HepG2 (cell line): ENCODE measurements around the gene SLC1A2. TPM values are rescaled to one million over a fixed set of nuclear protein-coding genes. Genes with fewer than 3 reads are reported as not detected.

Source experiments
- ATAC-seq: fragments of 200-7000 bp; cut with Tn5 transposase; 3 replicates; pipeline ENCODE4 v1.9.1; 2020; ENCODE audit warnings: mild to moderate bottlenecking, moderate library complexity
- BruUV-seq: library from RNA; stranded (reverse); fragments of 400-500 nt; replicated peaks from 2 replicates; lab custom pipeline; 2021; lab: Mats Ljungman, UMichigan
- CTCF ChIA-PET: fragments of 300-600 bp; formaldehyde crosslinking; extraction: SDS; loops from one replicate; lab custom pipeline; 2021; ENCODE audit warnings: low total read pairs, inconsistent platforms, low intra/inter-chr PET ratio; lab: Yijun Ruan, JAX
- POLR2A ChIA-PET: fragments of 350-600 bp; sonication (Branson Sonifier 250); formaldehyde crosslinking; loops from one replicate; lab custom pipeline; 2020; ENCODE audit warnings: antibody characterized with exemption, inconsistent platforms; lab: Yijun Ruan, JAX
- DNase-seq: peaks from one replicate; pipeline ENCODE4 v3.0.0-alpha.2; 2015; ENCODE audit warnings: low spot score
- FAIRE-seq: peaks from 3 replicates; lab custom pipeline; 2011; peaks lifted over from hg19 to GRCh38; lab: Jason Lieb, UNC
- H2AFZ ChIP-seq: one replicate; pipeline ENCODE4 v1.6.1; 2011; ENCODE audit warnings: low read length, inconsistent platforms
- H3K27ac ChIP-seq: fragments of 300-600 bp; 3 replicates; pipeline ENCODE4 v1.8.0; 2011; ENCODE audit warnings: mixed run types, mild to moderate bottlenecking, mixed read lengths, low read length, inconsistent platforms; ENCODE audit not compliant: insufficient read depth; ENCODE audit errors: extremely low read length
- H3K27me3 ChIP-seq, 2 experiments: fragments of 200-600 bp in 1 of 2; 2 replicates in 1 of 2; 3 replicates in 1 of 2; pipeline versions ENCODE4 v1.6.0 to v1.8.0; 2011; ENCODE audit warnings: low read length in 2 of 2, mild to moderate bottlenecking in 2 of 2, moderate library complexity in 2 of 2, inconsistent platforms in 1 of 2; ENCODE audit not compliant: insufficient read depth in 2 of 2, control insufficient read depth in 1 of 2
- H3K36me3 ChIP-seq, 2 experiments: fragments of 200-600 bp in 1 of 2; replicated peaks in 1 of 2; 2 replicates in 1 of 2; 3 replicates in 1 of 2; pipeline versions ENCODE4 v1.5.1 to v1.8.0; 2011; ENCODE audit warnings: low read length in 2 of 2, inconsistent platforms in 1 of 2; ENCODE audit not compliant: insufficient read depth in 2 of 2, control insufficient read depth in 1 of 2
- H3K4me1 ChIP-seq: 2 replicates; pipeline ENCODE4 v1.5.1; 2012; ENCODE audit warnings: low read length, inconsistent platforms; ENCODE audit not compliant: insufficient read depth
- H3K4me2 ChIP-seq: 2 replicates; pipeline ENCODE4 v1.6.0; 2011; ENCODE audit warnings: low read depth, low read length, inconsistent platforms
- H3K4me3 ChIP-seq, 3 experiments: fragments of 200-600 bp in 1 of 3; sonication (generic), shearing (Covaris generic) in 1 of 3; replicated peaks in 1 of 3; 2 replicates each; pipeline ENCODE4 v1.5.1; 2011 to 2016; ENCODE audit warnings: low read length in 3 of 3, inconsistent platforms in 2 of 3, low read depth in 2 of 3, mild to moderate bottlenecking in 2 of 3, control low read depth in 1 of 3, mixed read lengths in 1 of 3; ENCODE audit not compliant: insufficient read depth in 1 of 3
- H3K79me2 ChIP-seq: one replicate; pipeline ENCODE4 v1.6.1; 2011; ENCODE audit warnings: low read length, inconsistent platforms; ENCODE audit not compliant: insufficient read depth
- H3K9ac ChIP-seq: 2 replicates; pipeline ENCODE4 v1.6.0; 2011; ENCODE audit warnings: mild to moderate bottlenecking, low read depth, low read length, inconsistent platforms; ENCODE audit not compliant: insufficient read depth
- H3K9me3 ChIP-seq: 2 replicates; pipeline ENCODE4 v1.5.1; 2012; ENCODE audit warnings: mild to moderate bottlenecking, low read length
- H4K20me1 ChIP-seq: 2 replicates; pipeline ENCODE4 v1.6.0; 2011; ENCODE audit warnings: inconsistent platforms, mild to moderate bottlenecking, low read length, moderate library complexity; ENCODE audit not compliant: insufficient read depth
- CHD2 ChIP-seq: IDR thresholded peaks from 2 replicates; pipeline ENCODE4 v1.6.1; 2011; ENCODE audit warnings: low read depth, low read length, improper control_type of control experiment
- HDAC2 ChIP-seq: sonication (generic); formaldehyde crosslinking; IDR thresholded peaks from 2 replicates; pipeline ENCODE4 v1.4.0; 2020; ENCODE audit warnings: missing genetic modification reagents
- HES4 ChIP-seq: sonication (generic); formaldehyde crosslinking; IDR thresholded peaks from 2 replicates; pipeline ENCODE4 v1.9.0; 2021; ENCODE audit warnings: mild to moderate bottlenecking, missing genetic modification reagents, borderline replicate concordance
- NCOA1 ChIP-seq: sonication (generic); formaldehyde crosslinking; IDR thresholded peaks from 2 replicates; pipeline ENCODE4 v1.9.0; 2021; ENCODE audit warnings: missing genetic modification reagents
- NR2F6 ChIP-seq, 2 experiments: IDR thresholded peaks; 2 replicates each; pipeline ENCODE4 v1.6.1; 2016; ENCODE audit warnings: antibody characterized with exemption in 1 of 2, mild to moderate bottlenecking in 1 of 2
- PAXIP1 ChIP-seq: sonication (generic); formaldehyde crosslinking; conservative IDR thresholded peaks from 2 replicates; pipeline ENCODE4 v1.4.0; 2020; ENCODE audit warnings: mild to moderate bottlenecking, missing genetic modification reagents, moderate library complexity
- SKI ChIP-seq: fragments of 450-650 bp; IDR thresholded peaks from one replicate; pipeline ENCODE4 v1.6.1; 2018; ENCODE audit warnings: mild to moderate bottlenecking; ENCODE audit not compliant: partially characterized antibody
- SMAD3 ChIP-seq: sonication (generic); formaldehyde crosslinking; IDR thresholded peaks from 2 replicates; pipeline ENCODE4 v1.4.0; 2020; ENCODE audit warnings: missing genetic modification reagents
- TEAD2 ChIP-seq: sonication (generic); formaldehyde crosslinking; IDR thresholded peaks from 2 replicates; pipeline ENCODE4 v1.9.0; 2021; ENCODE audit warnings: missing genetic modification reagents
- TOPORS ChIP-seq: sonication (generic); formaldehyde crosslinking; IDR thresholded peaks from 2 replicates; pipeline ENCODE4 v1.8.0; 2023; ENCODE audit warnings: mild to moderate bottlenecking, missing genetic modification reagents
- ZBTB34 ChIP-seq: sonication (generic); formaldehyde crosslinking; IDR thresholded peaks from 2 replicates; pipeline ENCODE4 v1.8.0; 2022; ENCODE audit warnings: mild to moderate bottlenecking, missing genetic modification reagents
- ZNF10 ChIP-seq: sonication (generic); formaldehyde crosslinking; IDR thresholded peaks from 2 replicates; pipeline ENCODE4 v1.4.0; 2020; ENCODE audit warnings: mild to moderate bottlenecking, low read depth, missing genetic modification reagents, borderline replicate concordance
- ZNF234 ChIP-seq: sonication (generic); formaldehyde crosslinking; conservative IDR thresholded peaks from 2 replicates; pipeline ENCODE4 v1.5.1; 2020; ENCODE audit warnings: mild to moderate bottlenecking, missing genetic modification reagents
- ZNF597 ChIP-seq: sonication (generic); formaldehyde crosslinking; IDR thresholded peaks from 2 replicates; pipeline ENCODE4 v1.5.0; 2020; ENCODE audit warnings: missing genetic modification reagents
- WGBS: methylation state at CpG from one replicate; pipeline ENCODE4 v1.1.6; 2017; ENCODE audit warnings: low lambda C conversion rate; 5-methylcytosine and 5-hydroxymethylcytosine counted together
- in situ Hi-C: cut with HindIII; loops from 2 replicates; pipeline ENCODE4 v1.10.0; 2017; ENCODE audit warnings: low pct_unique_long_range_greater_than_20kb; ENCODE audit not compliant: extremely low pct_ligation_motif_present
- intact Hi-C: fragments of 100-400 bp; cut with micrococcal nuclease; formaldehyde crosslinking; loops from one replicate; pipeline ENCODE4 v1.10.0; 2022; ENCODE audit not compliant: unreplicated experiment
- polyA plus RNA-seq, 8 experiments: library from polyadenylated mRNA; depleted of rRNA in 3 of 8; stranded (reverse) in 7 of 8; unstranded in 1 of 8; fragments of >200 nt; fragmentation: Illumina TruSeq in 4 of 8; extraction: Trizol in 4 of 8; gene quantifications; 2 replicates each; pipeline versions ENCODE4 v1.2.1 to v1.2.3, GENCODE V29; 2011 to 2016; ENCODE audit warnings: low read depth in 4 of 8, missing spikeins in 1 of 8, mixed read lengths in 1 of 8; ENCODE audit not compliant: insufficient read depth in 1 of 8
- total RNA-seq, 5 experiments: library from RNA; depleted of rRNA; stranded (reverse); fragments of >200 nt; fragmentation: Illumina TruSeq; extraction: Trizol; gene quantifications; 2 replicates each; pipeline ENCODE4 v1.2.3, GENCODE V29; 2016; ENCODE audit warnings: low read depth in 1 of 5

Gene SLC1A2
- total and polyA plus RNA-seq, 2 of the 13 experiments (the other 11 are each of a cell fraction or from before 2014, with no cell fraction given) = 23.2 to 43.2 TPM

GRCh38 chr11:35323076-35323868, 96.1 kb downstream of the SLC1A2 start:
- in situ Hi-C loops = no loop called here
- Histone ChIP-seq H3K9ac (no peak overlapping the region), H3K36me3 (peaks cover 1 to 13% of the 10 kb centered on the region in 2 experiments; a peak in 1 of 5 replicates), H3K9me3 (no peaks in the 10 kb centered on the region), H3K27me3 (no peaks in the 10 kb centered on the region), H3K4me2 (no peak overlapping the region), H3K4me3 (no peak overlapping the region), H3K27ac (no peak overlapping the region), H3K4me1 (no peaks in the 10 kb centered on the region), H4K20me1 (no peaks in the 10 kb centered on the region), H2AFZ (no peak overlapping the region), H3K79me2 (no peaks in the 10 kb centered on the region)
- intact Hi-C loops = no loop called here
- ChIA-PET POLR2A (no interaction called here), CTCF (no interaction called here)
- FAIRE-seq (no peak), DNase-seq (no peak), ATAC-seq (no peak)
- no peak for TF ChIP-seq SKI
- TF ChIP-seq SMAD3 (CRISPR knock-in tag) = no peak
- no peak for TF ChIP-seq HES4 (CRISPR knock-in tag)
- TF ChIP-seq TEAD2 = no peak
- no peak for TF ChIP-seq NR2F6 (IDR thresholded peaks at IDR 0.05)
- no peak for TF ChIP-seq NR2F6 (CRISPR knock-in tag; IDR thresholded peaks at IDR 0.05)
- no peak for TF ChIP-seq CHD2
- no peak for TF ChIP-seq ZNF597 (CRISPR knock-in tag)
- TF ChIP-seq ZNF234 (CRISPR knock-in tag) = no peak
- no peak for TF ChIP-seq NCOA1 (CRISPR knock-in tag)
- TF ChIP-seq TOPORS (CRISPR knock-in tag) = no peak
- TF ChIP-seq ZNF10 (CRISPR knock-in tag) = no peak
- TF ChIP-seq ZBTB34 (CRISPR knock-in tag) = no peak
- TF ChIP-seq HDAC2 (CRISPR knock-in tag) = no peak
- TF ChIP-seq PAXIP1 (CRISPR knock-in tag) = no peak
- no TSS peak for BruUV-seq
- WGBS = 83% methylated on average over 9 of the region's 9 CpGs
